ENCODE measurements around the gene CA10. TPM values are rescaled to one million over a fixed set of nuclear protein-coding genes. Genes with fewer than 3 reads are reported as not detected.

The CA10 gene
- total and polyA plus RNA-seq, 2 donors (not counting 1 experiment from before 2014, with no cell fraction given) = not detected

DNA sequence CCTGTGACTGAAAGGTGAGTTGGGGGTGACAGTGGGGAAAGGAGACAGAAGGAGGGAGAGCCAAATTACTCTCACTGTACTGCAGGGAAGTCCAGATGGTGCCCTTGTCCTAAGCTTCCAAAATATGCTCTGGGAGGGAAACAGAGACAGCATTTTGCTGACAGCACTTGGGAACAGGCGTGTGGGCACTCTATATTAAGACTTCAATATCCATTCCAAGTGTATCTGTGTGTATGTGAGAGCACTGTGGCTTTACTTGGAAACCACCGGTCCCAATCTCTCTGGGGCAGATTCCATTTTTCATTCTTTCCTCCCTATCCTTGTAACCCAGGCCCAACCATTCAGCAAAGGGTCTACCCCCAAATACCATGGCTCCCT is 490.8 kb downstream of the CA10 start:
- TF ChIP-seq, protein P1, sequence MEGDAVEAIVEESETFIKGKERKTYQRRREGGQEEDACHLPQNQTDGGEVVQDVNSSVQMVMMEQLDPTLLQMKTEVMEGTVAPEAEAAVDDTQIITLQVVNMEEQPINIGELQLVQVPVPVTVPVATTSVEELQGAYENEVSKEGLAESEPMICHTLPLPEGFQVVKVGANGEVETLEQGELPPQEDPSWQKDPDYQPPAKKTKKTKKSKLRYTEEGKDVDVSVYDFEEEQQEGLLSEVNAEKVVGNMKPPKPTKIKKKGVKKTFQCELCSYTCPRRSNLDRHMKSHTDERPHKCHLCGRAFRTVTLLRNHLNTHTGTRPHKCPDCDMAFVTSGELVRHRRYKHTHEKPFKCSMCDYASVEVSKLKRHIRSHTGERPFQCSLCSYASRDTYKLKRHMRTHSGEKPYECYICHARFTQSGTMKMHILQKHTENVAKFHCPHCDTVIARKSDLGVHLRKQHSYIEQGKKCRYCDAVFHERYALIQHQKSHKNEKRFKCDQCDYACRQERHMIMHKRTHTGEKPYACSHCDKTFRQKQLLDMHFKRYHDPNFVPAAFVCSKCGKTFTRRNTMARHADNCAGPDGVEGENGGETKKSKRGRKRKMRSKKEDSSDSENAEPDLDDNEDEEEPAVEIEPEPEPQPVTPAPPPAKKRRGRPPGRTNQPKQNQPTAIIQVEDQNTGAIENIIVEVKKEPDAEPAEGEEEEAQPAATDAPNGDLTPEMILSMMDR (conservative IDR thresholded peaks at IDR 0.05 in 1 of 2, IDR thresholded peaks at IDR 0.05 in 1 of 2; ENCODE audit: low read depth in 1 of 2, low read length in 2 of 2) = no peak
- TF ChIP-seq EZH2 (IDR thresholded peaks at IDR 0.05; ENCODE audit: low read length, missing control alignments) = no peak
- Histone ChIP-seq H3K79me2 (ENCODE audit: control insufficient read depth, insufficient read depth, low read length) (no peaks in the 10 kb centered on the region), H4K20me1 (ENCODE audit: control insufficient read depth, extremely low read depth, insufficient read depth, low read length) (no peaks in the 10 kb centered on the region), H3K27me3 (ENCODE audit: control insufficient read depth, insufficient read depth, low read length) (no peaks in the 10 kb centered on the region), H3K9me3 (ENCODE audit: control insufficient read depth, insufficient read depth, low read depth, low read length) (no peaks in the 10 kb centered on the region), H3K4me3 (replicated peaks in 1 of 4; ENCODE audit: control extremely low read depth in 1 of 4, insufficient read depth in 1 of 4, low read depth in 3 of 4, low read length in 4 of 4) (no peak overlapping the region), H3K4me2 (ENCODE audit: extremely low read depth, insufficient read depth, low read length) (no peak overlapping the region), H3K4me1 (ENCODE audit: control insufficient read depth, extremely low read depth, insufficient read depth, low read length) (no peaks in the 10 kb centered on the region), H3K36me3 (ENCODE audit: control insufficient read depth, insufficient read depth, low read length) (no peaks in the 10 kb centered on the region), H3K27ac (ENCODE audit: insufficient read depth, low read length) (no peak overlapping the region), H3K9ac (ENCODE audit: insufficient read depth, low read length) (no peak overlapping the region), H2AFZ (ENCODE audit: low read length) (no peak overlapping the region)
- DNase-seq (ENCODE audit: low read depth in 2 of 2) = no peak

DNA sequence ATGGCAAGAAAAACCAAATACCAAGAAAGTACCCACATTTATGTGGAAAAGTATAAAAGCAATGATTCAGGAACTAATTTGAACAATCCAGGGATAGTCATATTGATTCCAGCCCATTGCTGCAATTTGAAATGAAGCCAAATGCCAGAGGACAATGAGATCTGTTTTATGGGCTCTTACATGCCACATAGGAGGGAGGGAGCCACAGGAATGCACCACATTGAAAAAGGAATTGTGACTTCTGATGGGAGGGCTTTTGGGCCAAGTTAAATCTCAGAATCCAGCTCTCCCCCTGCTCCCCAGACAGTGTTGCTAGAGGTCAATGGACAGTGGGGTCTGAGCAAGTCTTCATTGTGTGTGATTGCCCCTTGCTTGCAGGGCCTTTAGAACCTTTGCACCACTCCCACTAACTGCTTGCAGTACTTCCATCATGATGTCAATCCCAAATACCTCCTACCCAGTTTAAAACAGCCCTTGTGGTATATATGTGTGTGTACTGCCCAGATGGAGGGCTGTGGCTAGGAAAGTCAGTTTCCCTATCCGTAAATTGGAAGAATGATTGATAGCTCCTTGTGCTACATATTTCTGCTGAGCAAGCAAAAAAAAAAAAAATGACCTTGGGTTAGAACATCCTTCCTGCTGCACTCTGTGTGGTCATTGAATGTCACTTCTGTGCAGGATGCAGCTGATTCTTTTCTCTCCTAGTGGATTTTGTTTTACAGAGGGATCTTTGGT is 491.4 kb downstream of the CA10 start:
- no peak for DNase-seq (ENCODE audit: low read depth in 2 of 2)
- no peaks in the 10 kb centered on the region for H3K79me2 ChIP-seq (ENCODE audit: control insufficient read depth, insufficient read depth, low read length)

DNA sequence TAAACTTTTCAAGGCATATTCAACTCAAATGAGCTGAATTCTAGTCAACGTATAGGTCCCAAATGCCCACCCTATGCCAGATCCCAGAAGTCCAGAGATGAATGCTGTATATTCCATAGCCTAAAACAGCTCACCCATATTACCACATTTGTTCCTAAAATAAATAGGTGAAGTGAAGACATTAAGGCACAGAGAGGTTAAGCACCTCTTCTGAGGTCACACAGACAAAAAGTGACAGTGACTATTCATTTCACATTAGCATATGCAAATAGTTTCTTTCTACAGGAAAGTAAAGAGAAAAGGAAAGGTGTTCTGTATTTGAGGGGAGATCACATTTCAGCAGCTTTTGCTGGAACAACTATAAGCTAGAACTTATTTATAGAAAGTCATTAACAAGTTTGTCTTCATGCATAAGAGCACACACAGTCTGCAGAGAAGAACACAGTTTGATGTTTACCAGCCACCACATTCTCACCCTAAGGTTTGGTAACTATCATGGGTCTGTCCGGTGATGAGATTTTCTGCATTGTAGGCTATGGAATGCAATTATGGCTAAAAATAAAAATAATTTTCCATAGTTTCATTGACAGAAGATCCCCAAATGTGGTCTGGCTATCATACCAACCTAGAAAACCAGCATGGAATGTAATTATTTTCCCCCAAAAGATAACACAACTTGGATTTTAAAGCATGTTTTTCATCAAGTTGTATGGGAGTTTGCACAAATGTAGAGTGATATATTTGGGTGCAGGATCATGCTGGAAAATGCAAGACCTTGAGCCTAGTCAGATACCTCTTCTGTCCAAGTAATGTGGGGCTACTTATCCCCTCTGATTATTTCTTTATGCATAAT is 496.1 kb downstream of the CA10 start:
- Histone ChIP-seq H3K9me3 (ENCODE audit: control insufficient read depth, insufficient read depth, low read depth, low read length) (no peaks in the 10 kb centered on the region), H3K27me3 (ENCODE audit: control insufficient read depth, insufficient read depth, low read length) (no peaks in the 10 kb centered on the region), H3K9ac (ENCODE audit: insufficient read depth, low read length) (no peak overlapping the region), H3K4me1 (ENCODE audit: control insufficient read depth, extremely low read depth, insufficient read depth, low read length) (no peaks in the 10 kb centered on the region), H3K36me3 (ENCODE audit: control insufficient read depth, insufficient read depth, low read length) (no peaks in the 10 kb centered on the region), H2AFZ (ENCODE audit: low read length) (no peak overlapping the region), H3K79me2 (ENCODE audit: control insufficient read depth, insufficient read depth, low read length) (no peaks in the 10 kb centered on the region), H3K27ac (ENCODE audit: insufficient read depth, low read length) (no peak overlapping the region), H3K4me3 (replicated peaks in 1 of 4; ENCODE audit: control extremely low read depth in 1 of 4, insufficient read depth in 1 of 4, low read depth in 3 of 4, low read length in 4 of 4) (no peak overlapping the region), H3K4me2 (ENCODE audit: extremely low read depth, insufficient read depth, low read length) (no peak overlapping the region), H4K20me1 (ENCODE audit: control insufficient read depth, extremely low read depth, insufficient read depth, low read length) (no peaks in the 10 kb centered on the region)
- TF ChIP-seq, protein P1 (conservative IDR thresholded peaks at IDR 0.05 in 1 of 2, IDR thresholded peaks at IDR 0.05 in 1 of 2; ENCODE audit: low read depth in 1 of 2, low read length in 2 of 2) = no peak
- no peak for TF ChIP-seq EZH2 (IDR thresholded peaks at IDR 0.05; ENCODE audit: low read length, missing control alignments)
- DNase-seq (ENCODE audit: low read depth in 2 of 2) = no peak

More for the DNA sequence above, 491.4 kb downstream of the CA10 start:
- H3K36me3 ChIP-seq (ENCODE audit: control insufficient read depth, insufficient read depth, low read length) = no peaks in the 10 kb centered on the region
- H2AFZ ChIP-seq (ENCODE audit: low read length) = no peak overlapping the region
- no peaks in the 10 kb centered on the region for H3K4me1 ChIP-seq (ENCODE audit: control insufficient read depth, extremely low read depth, insufficient read depth, low read length)
- no peaks in the 10 kb centered on the region for H3K27me3 ChIP-seq (ENCODE audit: control insufficient read depth, insufficient read depth, low read length)
- H3K4me3 ChIP-seq (replicated peaks in 1 of 4; ENCODE audit: control extremely low read depth in 1 of 4, insufficient read depth in 1 of 4, low read depth in 3 of 4, low read length in 4 of 4) = no peak overlapping the region
- TF ChIP-seq EZH2 (IDR thresholded peaks at IDR 0.05; ENCODE audit: low read length, missing control alignments) = no peak
- TF ChIP-seq, protein P1 (conservative IDR thresholded peaks at IDR 0.05 in 1 of 2, IDR thresholded peaks at IDR 0.05 in 1 of 2; ENCODE audit: low read depth in 1 of 2, low read length in 2 of 2) = no peak
- no peak overlapping the region for H3K9ac ChIP-seq (ENCODE audit: insufficient read depth, low read length)
- no peaks in the 10 kb centered on the region for H4K20me1 ChIP-seq (ENCODE audit: control insufficient read depth, extremely low read depth, insufficient read depth, low read length)
- H3K27ac ChIP-seq (ENCODE audit: insufficient read depth, low read length) = no peak overlapping the region
- H3K4me2 ChIP-seq (ENCODE audit: extremely low read depth, insufficient read depth, low read length) = no peak overlapping the region
- H3K9me3 ChIP-seq (ENCODE audit: control insufficient read depth, insufficient read depth, low read depth, low read length) = no peaks in the 10 kb centered on the region
